Esophagus squamous epithelium (tissue), 4 donors: ENCODE data around the gene CDK5RAP2.

Source experiments
- CTCF ChIP-seq, 6 experiments: fragments of 450-650 bp in 4 of 6; fragments of 200-600 bp in 2 of 6; sonication (generic) in 2 of 6; IDR thresholded peaks; one replicate each; pipeline ENCODE4 v1.5.1; 2016 to 2019; ENCODE audit warnings: antibody characterized with exemption in 6 of 6, mild to moderate bottlenecking in 4 of 6, moderate library complexity in 4 of 6
- POLR2A ChIP-seq, 4 donors: fragments of 450-650 bp; IDR thresholded peaks; one replicate each; pipeline ENCODE4 v1.6.1; 2017; ENCODE audit warnings: antibody characterized with exemption in 4 of 4, mild to moderate bottlenecking in 4 of 4, moderate library complexity in 3 of 4

- TF ChIP-seq CTCF (IDR thresholded peaks at IDR 0.05) (no peak), POLR2A (IDR thresholded peaks at IDR 0.05) (no peak)
Observed at GRCh38 chr9:120449566-120449965, 130.4 kb downstream of the CDK5RAP2 start.
